Osteoblast (primary cell): Measurements from ENCODE around the gene NT5E. TPM values are rescaled to one million over a fixed set of nuclear protein-coding genes. Genes with fewer than 3 reads are reported as not detected.

ENCODE experiments used
- DNase-seq: peaks from one replicate; pipeline ENCODE4 v3.0.0; 2011; ENCODE audit warnings: low spot score, mixed read lengths; ENCODE audit not compliant: insufficient read length; ENCODE audit errors: missing footprints
- H2AFZ ChIP-seq: 2 replicates; pipeline ENCODE4 v1.6.0; 2011; ENCODE audit warnings: mild to moderate bottlenecking, low read length
- H3K27ac ChIP-seq: 2 replicates; pipeline ENCODE4 v1.5.1; 2011; ENCODE audit warnings: mild to moderate bottlenecking, low read depth, low read length, moderate library complexity
- H3K27me3 ChIP-seq: 2 replicates; pipeline ENCODE4 v1.6.0; 2012; ENCODE audit warnings: mild to moderate bottlenecking, control low read depth, inconsistent platforms, low read length, moderate library complexity; ENCODE audit not compliant: insufficient read depth
- H3K36me3 ChIP-seq: 2 replicates; pipeline ENCODE4 v1.5.1; 2011; ENCODE audit warnings: mild to moderate bottlenecking, low read length, control low read depth, moderate library complexity; ENCODE audit not compliant: insufficient read depth
- H3K4me1 ChIP-seq: 2 replicates; pipeline ENCODE4 v1.5.1; 2011; ENCODE audit warnings: mild to moderate bottlenecking, low read length, control low read depth, moderate library complexity; ENCODE audit not compliant: insufficient read depth
- H3K4me2 ChIP-seq: 2 replicates; pipeline ENCODE4 v1.6.0; 2011; ENCODE audit warnings: mild to moderate bottlenecking, low read length; ENCODE audit not compliant: insufficient read depth
- H3K4me3 ChIP-seq: fragments of 200-600 bp; sonication (generic); 3 replicates; pipeline ENCODE4 v1.5.1; 2012; ENCODE audit warnings: mild to moderate bottlenecking, low read length, inconsistent platforms; ENCODE audit not compliant: insufficient read depth
- H3K79me2 ChIP-seq: 2 replicates; pipeline ENCODE4 v1.6.0; 2012; ENCODE audit warnings: mild to moderate bottlenecking, low read length, control low read depth, inconsistent platforms; ENCODE audit not compliant: insufficient read depth
- H3K9me3 ChIP-seq: 2 replicates; pipeline ENCODE4 v1.5.1; 2011; ENCODE audit warnings: low read depth, low read length, control low read depth
- H4K20me1 ChIP-seq: 2 replicates; pipeline ENCODE4 v1.6.0; 2012; ENCODE audit warnings: mild to moderate bottlenecking, low read length, control low read depth; ENCODE audit not compliant: insufficient read depth
- CTCF ChIP-seq: IDR thresholded peaks from 2 replicates; pipeline ENCODE4 v1.5.1; 2011; ENCODE audit warnings: mild to moderate bottlenecking, low read depth, low read length, moderate library complexity; ENCODE audit errors: extremely low read depth
- total RNA-seq: library from RNA; depleted of rRNA; stranded (reverse); fragments of >200 nt; gene quantifications from 2 replicates; pipeline ENCODE4 v1.2.3, GENCODE V29; 2012

Gene NT5E
- total RNA-seq, 1 donor = 219 TPM

- TF ChIP-seq CTCF = no peak
- Histone ChIP-seq H3K9me3 (no peaks in the 10 kb centered on the region), H3K4me3 (no peak overlapping the region), H3K79me2 (peaks cover 79% of the 10 kb centered on the region), H3K4me2 (peak overlapping the region; percentile 74), H3K36me3 (peaks cover 23% of the 10 kb centered on the region), H2AFZ (no peak overlapping the region), H3K27ac (peak overlapping the region; percentile 100), H3K27me3 (no peaks in the 10 kb centered on the region), H4K20me1 (peaks cover 13% of the 10 kb centered on the region), H3K4me1 (peaks cover 98% of the 10 kb centered on the region)
- DNase-seq = no peak
Observed at GRCh38 chr6:85460921-85461797, 11.3 kb downstream of the NT5E start.

- peak overlapping the region; percentile 12 for H3K4me2 ChIP-seq
- H3K79me2 ChIP-seq = peaks cover 79% of the 10 kb centered on the region
Observed at GRCh38 chr6:85461798-85462170, 11.9 kb downstream of the NT5E start.

GRCh38 chr6:85462673-85463072 lies 12.8 kb downstream of the NT5E start:
- Histone ChIP-seq H3K79me2 (peaks cover 78% of the 10 kb centered on the region), H3K36me3 (peaks cover 28% of the 10 kb centered on the region), H3K27ac (peak overlapping the region; percentile 100), H3K4me2 (peak overlapping the region; percentile 14), H3K4me3 (no peak overlapping the region), H3K4me1 (peaks cover 83% of the 10 kb centered on the region), H4K20me1 (peaks cover 2% of the 10 kb centered on the region), H3K27me3 (no peaks in the 10 kb centered on the region), H3K9me3 (no peaks in the 10 kb centered on the region), H2AFZ (no peak overlapping the region)
- TF ChIP-seq CTCF = no peak
- no peak for DNase-seq

More at GRCh38 chr6:85461798-85462170, 11.9 kb downstream of the NT5E start:
- Histone ChIP-seq H3K36me3 (peaks cover 27% of the 10 kb centered on the region), H3K9me3 (no peaks in the 10 kb centered on the region), H3K27me3 (no peaks in the 10 kb centered on the region), H3K27ac (peak overlapping the region; percentile 100), H2AFZ (no peak overlapping the region), H4K20me1 (peaks cover 6% of the 10 kb centered on the region), H3K4me1 (peaks cover 92% of the 10 kb centered on the region), H3K4me3 (no peak overlapping the region)
- DNase-seq = no peak
- no peak for TF ChIP-seq CTCF

- Histone ChIP-seq H3K27ac (peak overlapping the region; percentile 100), H3K79me2 (peaks cover 78% of the 10 kb centered on the region), H3K4me3 (no peak overlapping the region), H3K4me1 (peaks cover 76% of the 10 kb centered on the region), H3K4me2 (peak overlapping the region; percentile 45), H3K27me3 (no peaks in the 10 kb centered on the region), H3K36me3 (peaks cover 37% of the 10 kb centered on the region), H4K20me1 (no peaks in the 10 kb centered on the region), H3K9me3 (no peaks in the 10 kb centered on the region), H2AFZ (no peak overlapping the region)
- no peak for DNase-seq
- TF ChIP-seq CTCF = no peak
Observed at GRCh38 chr6:85463621-85464259, 13.9 kb downstream of the NT5E start.
